DND-41 (cell line): Measurements from ENCODE around the gene DNM2.

Experiments
- ATAC-seq: fragments of 200-7000 bp; cut with Tn5 transposase; 3 replicates; pipeline ENCODE4 v1.9.1; 2021; ENCODE audit warnings: low read depth; ENCODE audit not compliant: insufficient read depth
- DNase-seq: peaks from one replicate; pipeline ENCODE4 v3.0.0-alpha.2; 2020
- H2AFZ ChIP-seq: 2 replicates; pipeline ENCODE4 v1.6.0; 2012; ENCODE audit warnings: low read depth, low read length
- H3K27ac ChIP-seq: 2 replicates; pipeline ENCODE4 v1.5.1; 2012; ENCODE audit warnings: low read length, inconsistent platforms
- H3K27me3 ChIP-seq: fragments of 200-600 bp; sonication (generic); 2 replicates; pipeline ENCODE4 v1.6.0; 2012; ENCODE audit warnings: low read length, mild to moderate bottlenecking, inconsistent platforms; ENCODE audit not compliant: insufficient read depth, poor library complexity
- H3K36me3 ChIP-seq: 2 replicates; pipeline ENCODE4 v1.5.1; 2012; ENCODE audit warnings: low read length, inconsistent platforms; ENCODE audit not compliant: insufficient read depth
- H3K4me1 ChIP-seq: 2 replicates; pipeline ENCODE4 v1.5.1; 2012; ENCODE audit warnings: mild to moderate bottlenecking, low read length; ENCODE audit not compliant: insufficient read depth
- H3K4me2 ChIP-seq: 2 replicates; pipeline ENCODE4 v1.6.0; 2012; ENCODE audit warnings: mild to moderate bottlenecking, moderate library complexity, low read length, inconsistent platforms; ENCODE audit not compliant: insufficient read depth
- H3K4me3 ChIP-seq, 2 experiments: fragments of 200-600 bp in 1 of 2; shearing (Covaris generic) in 1 of 2; 2 replicates each; pipeline ENCODE4 v1.5.1; 2012 to 2016; ENCODE audit warnings: inconsistent platforms in 2 of 2, low read length in 2 of 2, mild to moderate bottlenecking in 2 of 2, low read depth in 1 of 2, moderate library complexity in 1 of 2
- H3K79me2 ChIP-seq: 2 replicates; pipeline ENCODE4 v1.6.0; 2012; ENCODE audit warnings: low read length, inconsistent platforms; ENCODE audit not compliant: insufficient read depth
- H3K9ac ChIP-seq: 2 replicates; pipeline ENCODE4 v1.6.0; 2012; ENCODE audit warnings: low read depth, mild to moderate bottlenecking, inconsistent platforms, low read length, moderate library complexity
- H3K9me3 ChIP-seq: 2 replicates; pipeline ENCODE4 v1.5.1; 2012; ENCODE audit warnings: low read length, moderate library complexity, mild to moderate bottlenecking, inconsistent platforms; ENCODE audit not compliant: insufficient read depth, severe bottlenecking
- H4K20me1 ChIP-seq: 2 replicates; pipeline ENCODE4 v1.6.0; 2012; ENCODE audit warnings: low read length; ENCODE audit not compliant: insufficient read depth
- EZH2 ChIP-seq: IDR thresholded peaks from 3 replicates; pipeline ENCODE4 v1.6.1; 2012; ENCODE audit warnings: borderline replicate concordance, low read depth, mild to moderate bottlenecking, moderate library complexity, low read length, inconsistent platforms; ENCODE audit not compliant: severe bottlenecking
- TF ChIP-seq, protein P1 (sequence below): IDR thresholded peaks from 2 replicates; pipeline ENCODE4 v1.5.1; 2012; ENCODE audit warnings: borderline replicate concordance, low read length, moderate library complexity, mild to moderate bottlenecking; ENCODE audit not compliant: poor library complexity, severe bottlenecking; ENCODE audit errors: extremely low read depth

DNM2 gene

GRCh38 chr19:10838377-10838776, 120.5 kb downstream of the DNM2 start:
- TF ChIP-seq EZH2 = no peak
- Histone ChIP-seq H3K9ac (no peak overlapping the region), H3K4me1 (peaks cover 26% of the 10 kb centered on the region), H3K79me2 (peaks cover 11% of the 10 kb centered on the region), H2AFZ (no peak overlapping the region), H3K4me3 (no peak overlapping the region), H3K4me2 (no peak overlapping the region), H4K20me1 (peaks cover 7% of the 10 kb centered on the region; the same call in 1 of the 2 replicates), H3K27me3 (no peaks in the 10 kb centered on the region), H3K27ac (no peak overlapping the region), H3K36me3 (peaks cover 15% of the 10 kb centered on the region), H3K9me3 (no peaks in the 10 kb centered on the region)
- DNase-seq (no peak), ATAC-seq (no peak)

DNA sequence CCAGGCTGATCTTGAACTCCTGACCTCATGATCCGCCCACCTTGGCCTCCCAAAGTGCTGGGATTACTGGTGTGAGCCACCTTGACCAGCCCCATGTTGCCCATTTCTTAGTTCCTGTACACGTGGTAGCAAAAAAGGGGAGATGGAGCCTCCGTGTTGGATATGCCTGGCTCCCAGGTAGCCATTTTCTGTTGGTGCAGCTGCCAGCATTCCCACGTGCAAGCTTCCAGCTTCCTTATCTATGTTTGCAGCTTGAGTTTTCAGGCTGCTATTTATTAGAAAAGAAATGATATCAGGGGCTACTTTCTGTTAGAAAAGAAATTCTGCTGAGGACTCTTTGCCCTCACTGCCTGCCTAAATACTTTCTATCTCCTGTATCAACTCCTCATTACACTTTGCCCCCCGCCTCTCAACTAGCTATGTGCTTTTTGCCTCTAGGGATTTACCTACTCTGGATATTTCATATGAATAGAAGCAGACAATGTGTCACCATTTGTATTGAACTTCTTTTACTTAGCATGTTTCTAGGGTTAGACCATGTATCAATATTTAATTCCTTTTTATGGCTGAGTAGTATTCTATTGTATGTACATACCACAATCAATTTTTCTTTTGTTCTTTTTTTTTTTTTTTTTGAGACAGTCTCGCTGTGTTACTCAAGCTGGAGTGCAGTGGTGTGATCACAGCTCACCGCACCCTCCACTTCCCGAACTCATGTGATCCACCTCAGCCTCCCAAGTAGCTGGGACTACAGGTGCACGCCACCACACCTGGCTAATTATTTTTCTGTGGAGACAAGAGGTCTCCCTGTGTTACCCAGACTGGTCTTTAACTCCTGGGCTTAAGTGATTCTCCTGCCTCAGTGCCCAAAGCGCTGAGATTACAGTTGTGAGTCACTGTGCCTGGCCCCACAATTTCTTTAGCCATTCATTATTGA, 121.5 kb downstream of the DNM2 start:
- TF ChIP-seq, protein P1, sequence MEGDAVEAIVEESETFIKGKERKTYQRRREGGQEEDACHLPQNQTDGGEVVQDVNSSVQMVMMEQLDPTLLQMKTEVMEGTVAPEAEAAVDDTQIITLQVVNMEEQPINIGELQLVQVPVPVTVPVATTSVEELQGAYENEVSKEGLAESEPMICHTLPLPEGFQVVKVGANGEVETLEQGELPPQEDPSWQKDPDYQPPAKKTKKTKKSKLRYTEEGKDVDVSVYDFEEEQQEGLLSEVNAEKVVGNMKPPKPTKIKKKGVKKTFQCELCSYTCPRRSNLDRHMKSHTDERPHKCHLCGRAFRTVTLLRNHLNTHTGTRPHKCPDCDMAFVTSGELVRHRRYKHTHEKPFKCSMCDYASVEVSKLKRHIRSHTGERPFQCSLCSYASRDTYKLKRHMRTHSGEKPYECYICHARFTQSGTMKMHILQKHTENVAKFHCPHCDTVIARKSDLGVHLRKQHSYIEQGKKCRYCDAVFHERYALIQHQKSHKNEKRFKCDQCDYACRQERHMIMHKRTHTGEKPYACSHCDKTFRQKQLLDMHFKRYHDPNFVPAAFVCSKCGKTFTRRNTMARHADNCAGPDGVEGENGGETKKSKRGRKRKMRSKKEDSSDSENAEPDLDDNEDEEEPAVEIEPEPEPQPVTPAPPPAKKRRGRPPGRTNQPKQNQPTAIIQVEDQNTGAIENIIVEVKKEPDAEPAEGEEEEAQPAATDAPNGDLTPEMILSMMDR = no peak
- no peak for TF ChIP-seq EZH2
- Histone ChIP-seq H3K4me1 (peaks cover 26% of the 10 kb centered on the region), H3K4me2 (no peak overlapping the region), H3K36me3 (peaks cover 7% of the 10 kb centered on the region), H3K27ac (no peak overlapping the region), H4K20me1 (peaks cover 7% of the 10 kb centered on the region; the same call in 1 of the 2 replicates), H3K79me2 (peaks cover 11% of the 10 kb centered on the region), H3K9me3 (no peaks in the 10 kb centered on the region), H3K4me3 (no peak overlapping the region), H3K9ac (no peak overlapping the region), H2AFZ (no peak overlapping the region), H3K27me3 (no peaks in the 10 kb centered on the region)
- ATAC-seq (no peak), DNase-seq (no peak)

- TF ChIP-seq EZH2 = no peak
- TF ChIP-seq, protein P1 = no peak
These were observed 124.9 kb downstream of the DNM2 start for GRCh38 chr19:10842788-10843187.

GRCh38 chr19:10846500-10847202, 128.8 kb downstream of the DNM2 start:
- no peak overlapping the region for H2AFZ ChIP-seq
- no peak for DNase-seq
- TF ChIP-seq, protein P1 = no peak
- no peak for TF ChIP-seq EZH2
- peaks cover 8% of the 10 kb centered on the region for H3K9me3 ChIP-seq
- no peaks in the 10 kb centered on the region for H3K36me3 ChIP-seq
- no peak for ATAC-seq
- H3K9ac ChIP-seq = no peak overlapping the region
- H3K4me2 ChIP-seq = no peak overlapping the region
- H3K4me3 ChIP-seq = no peak overlapping the region
- no peaks in the 10 kb centered on the region for H4K20me1 ChIP-seq
- no peaks in the 10 kb centered on the region for H3K4me1 ChIP-seq
- no peaks in the 10 kb centered on the region for H3K27me3 ChIP-seq
- H3K79me2 ChIP-seq = no peaks in the 10 kb centered on the region
- no peak overlapping the region for H3K27ac ChIP-seq

More at GRCh38 chr19:10842788-10843187, 124.9 kb downstream of the DNM2 start:
- Histone ChIP-seq H3K27ac (no peak overlapping the region), H2AFZ (no peak overlapping the region), H3K9me3 (peaks cover 8% of the 10 kb centered on the region), H3K4me1 (no peaks in the 10 kb centered on the region), H3K4me3 (no peak overlapping the region), H3K9ac (no peak overlapping the region), H3K27me3 (no peaks in the 10 kb centered on the region), H3K4me2 (no peak overlapping the region), H3K79me2 (no peaks in the 10 kb centered on the region), H3K36me3 (no peaks in the 10 kb centered on the region), H4K20me1 (no peaks in the 10 kb centered on the region)
- DNase-seq (no peak), ATAC-seq (no peak)
